GM21515 (cell line): ENCODE measurements around the gene COL6A2.
"Not testable (repeated sequence)": the region's sequence is repeated elsewhere in the genome, so short reads cannot be mapped to it uniquely, and the experiment has no call there.

Experiments used
- ATAC-seq: cut with Tn5 transposase; IDR thresholded peaks from one replicate; pipeline ENCODE4 v1.9.1; 2021; ENCODE audit not compliant: unreplicated experiment

COL6A2 gene

GRCh38 chr21:46097336-46098293 lies at the start of gene COL6A2:
Gene COL6A2 (plus strand): TSS chr21:46098112.
- no peak for ATAC-seq

GRCh38 chr21:46048926-46049889 lies 48.7 kb upstream of the COL6A2 start:
- ATAC-seq = no peak

DNA sequence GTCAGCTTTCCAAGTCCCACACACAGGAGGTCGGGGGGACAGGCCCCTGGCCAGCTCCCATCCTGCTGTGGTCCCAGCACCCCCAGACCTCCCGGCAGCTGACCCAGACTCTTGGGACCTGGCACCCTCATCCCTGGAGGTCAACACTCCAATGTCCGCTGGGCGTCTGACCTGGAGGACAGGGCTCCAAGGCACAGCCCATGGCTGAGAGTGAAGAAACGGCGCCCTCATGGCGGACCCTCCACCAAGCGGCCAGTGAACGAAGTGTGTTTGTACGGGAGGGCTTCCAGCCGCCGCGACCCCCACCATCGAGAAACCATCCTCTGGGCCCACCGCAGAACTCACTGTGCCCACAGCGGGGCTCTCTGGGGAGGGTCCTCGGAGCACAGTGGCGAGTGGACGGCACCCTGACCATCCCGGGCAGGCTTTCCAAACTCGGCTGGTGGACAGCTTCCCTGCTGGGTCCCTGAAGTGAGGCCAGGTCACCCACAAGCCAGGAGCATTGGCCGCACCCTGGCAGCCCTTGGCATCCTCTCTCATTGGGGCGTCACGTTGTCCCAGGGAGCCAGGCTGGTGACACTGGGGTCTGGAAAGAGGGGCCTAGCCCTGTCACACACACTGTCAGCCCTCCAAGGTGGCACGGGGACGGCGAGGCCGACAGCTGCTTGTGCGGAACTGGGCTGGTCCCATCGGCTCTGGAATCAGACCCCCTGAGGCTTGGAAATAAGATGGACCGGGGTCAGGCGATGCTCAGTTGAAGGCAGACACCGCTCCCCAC lies 47.8 kb upstream of the COL6A2 start:
- ATAC-seq = no peak

- no peak for ATAC-seq
Observed at GRCh38 chr21:46050668-46051378, 47.1 kb upstream of the COL6A2 start.

DNA sequence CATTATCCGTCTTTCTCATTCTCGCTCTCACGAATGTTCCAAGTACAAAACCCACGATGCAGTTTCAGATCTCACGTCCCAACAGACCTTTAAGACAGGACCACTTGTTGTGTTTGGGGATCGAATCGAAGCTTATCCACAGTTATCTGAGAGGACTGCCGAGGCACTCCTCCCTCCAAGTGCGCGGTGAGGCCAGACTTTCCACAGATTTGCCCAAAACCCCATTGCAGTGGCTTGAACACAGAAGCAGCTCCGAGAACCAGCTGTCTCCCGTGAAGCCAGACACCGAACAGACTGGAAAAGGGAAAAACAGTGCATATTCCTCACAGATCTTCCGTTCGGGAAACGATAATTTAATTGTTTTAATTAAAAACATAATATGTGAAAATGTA lies 46.5 kb upstream of the COL6A2 start:
- ATAC-seq = no peak

- no peak for ATAC-seq
Observed at GRCh38 chr21:46051821-46052675, 45.9 kb upstream of the COL6A2 start.

GRCh38 chr21:46052703-46053651 lies 44.9 kb upstream of the COL6A2 start:
- no peak for ATAC-seq

- no peak for ATAC-seq
Observed at GRCh38 chr21:46054031-46054430, 43.9 kb upstream of the COL6A2 start.

DNA sequence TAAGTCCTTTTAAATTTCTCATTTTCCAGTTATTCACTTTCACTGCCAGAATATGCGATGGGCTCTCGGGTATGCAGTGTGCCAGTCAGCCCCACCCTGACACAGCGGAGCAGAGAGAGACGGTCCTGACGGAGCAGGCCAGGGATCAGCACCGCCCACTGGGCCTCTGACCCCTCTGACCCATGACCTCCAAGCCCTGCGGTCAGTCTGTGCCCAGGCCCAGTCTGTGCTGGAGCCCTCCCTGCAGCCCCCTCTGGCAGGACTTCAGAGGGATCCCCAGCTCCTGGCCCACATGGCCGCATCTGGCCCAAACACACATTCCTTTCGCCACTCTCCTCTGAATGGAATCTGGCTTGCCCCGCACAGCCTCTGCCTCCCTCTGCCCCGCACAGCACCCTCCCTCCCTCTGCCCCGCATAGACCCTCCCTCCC lies 43.4 kb upstream of the COL6A2 start:
- no peak for ATAC-seq

- no peak for ATAC-seq
Observed at GRCh38 chr21:46055863-46056281, 42.0 kb upstream of the COL6A2 start.

GRCh38 chr21:46056450-46056903 lies 41.4 kb upstream of the COL6A2 start:
- no peak for ATAC-seq

DNA sequence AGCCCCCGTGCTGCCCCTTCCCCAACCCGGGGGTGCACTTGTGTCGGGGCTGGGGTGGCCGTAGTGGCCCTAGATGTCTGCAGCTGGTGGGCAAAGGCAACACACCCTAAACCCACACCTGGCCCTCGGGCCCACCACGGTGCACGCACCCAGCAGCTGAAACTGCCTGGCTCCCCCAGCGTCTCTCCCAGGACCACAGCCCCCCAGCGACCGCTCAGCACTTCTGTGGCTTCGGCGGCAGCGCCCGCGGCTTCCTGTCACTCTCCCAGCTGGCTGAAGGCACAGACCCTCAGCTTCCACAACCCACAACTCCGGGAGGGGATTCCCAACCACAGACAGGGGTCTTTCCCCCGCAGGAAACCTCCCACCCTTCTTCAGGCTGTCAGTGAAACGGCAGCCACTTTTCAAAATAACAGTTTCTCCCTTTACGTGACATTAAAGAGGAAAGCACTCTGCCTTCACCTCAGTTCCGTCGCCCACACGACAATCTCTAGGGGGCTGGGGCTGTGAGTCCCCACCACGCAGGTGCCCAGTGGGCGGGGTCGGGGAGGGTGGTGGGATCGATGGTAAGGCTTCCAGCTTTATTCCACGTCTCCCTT lies 40.7 kb upstream of the COL6A2 start:
- no peak for ATAC-seq

- ATAC-seq = no peak
Observed at GRCh38 chr21:46057710-46058241, 40.1 kb upstream of the COL6A2 start.

DNA sequence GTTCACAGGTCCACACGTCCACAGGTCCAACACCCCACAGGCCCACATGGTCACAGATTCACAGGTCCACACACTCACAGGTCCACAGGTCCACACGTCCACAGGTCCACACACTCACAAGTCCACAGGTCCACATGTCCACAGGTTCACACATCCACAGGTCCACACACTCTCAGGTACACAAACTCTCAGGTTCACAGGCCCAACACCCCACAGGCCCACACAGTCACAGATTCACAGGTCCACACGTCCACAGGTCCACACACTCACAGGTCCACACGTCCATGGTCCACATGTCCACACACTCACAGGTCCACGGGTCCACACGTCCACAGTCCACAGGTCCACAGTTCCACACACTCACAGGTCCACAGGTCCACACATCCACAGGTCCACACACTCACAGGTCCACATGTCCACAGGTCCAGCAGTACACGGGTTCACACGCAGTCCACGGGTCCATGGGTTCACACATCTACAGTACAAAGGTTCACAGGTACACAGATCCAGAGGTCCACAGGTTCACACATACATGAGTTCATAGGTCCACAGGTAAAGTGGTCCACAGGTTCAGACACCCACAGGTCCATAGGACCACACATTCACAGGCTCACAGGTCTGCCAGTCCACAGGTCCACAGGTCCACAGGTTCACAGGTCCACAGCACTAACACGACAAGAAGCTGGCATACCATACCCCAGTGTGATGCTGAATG lies 39.3 kb upstream of the COL6A2 start:
- no peak for ATAC-seq

GRCh38 chr21:46059195-46059594 lies 38.7 kb upstream of the COL6A2 start:
- no peak for ATAC-seq

GRCh38 chr21:46059711-46060455 lies 38.0 kb upstream of the COL6A2 start:
- ATAC-seq = not testable (repeated sequence)
